ENCODE results near the gene PTPRG.

Gene PTPRG

DNA sequence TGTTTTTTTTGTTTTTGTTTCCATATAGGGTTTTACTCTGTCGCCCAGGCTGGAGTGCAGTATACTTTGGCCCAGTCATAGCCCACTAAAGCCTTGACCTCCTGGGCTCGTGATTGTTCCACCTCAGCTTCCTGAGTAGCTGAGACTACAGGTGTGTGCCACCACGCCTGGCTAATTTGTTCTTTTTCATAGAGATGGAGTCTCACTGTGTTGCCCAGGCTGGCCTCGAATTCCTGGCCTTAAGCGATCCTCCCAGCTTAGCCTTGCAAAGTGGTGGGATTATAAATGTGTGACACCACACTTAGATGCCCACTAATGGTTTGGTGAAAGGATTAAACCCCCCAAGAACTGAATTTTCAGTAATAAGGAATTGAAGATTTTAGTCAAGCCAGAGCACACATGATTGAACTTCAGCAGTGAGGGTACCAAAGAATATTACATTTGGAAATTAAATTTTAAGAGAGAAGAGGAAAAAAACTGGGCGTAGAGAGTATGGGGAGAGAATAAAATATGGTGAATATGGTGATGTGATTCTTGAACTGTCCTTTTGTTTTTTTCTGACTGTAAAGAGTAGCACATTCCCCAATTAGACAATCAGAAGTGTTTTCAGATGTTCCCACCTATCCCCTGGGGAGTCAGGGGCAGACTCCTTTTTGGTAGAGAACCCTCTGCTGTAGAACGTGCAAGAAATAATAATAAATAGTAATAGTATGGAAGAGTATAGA is 208.1 kb downstream of the PTPRG start:
- Histone ChIP-seq H3K36me3 (replicated peaks; ENCODE audit: low read depth, low read length) (no peaks in the 10 kb centered on the region), H3K4me2 (ENCODE audit: low read length) (no peak overlapping the region), H3K4me1 (ENCODE audit: low read length) (no peaks in the 10 kb centered on the region), H2AFZ (ENCODE audit: low read depth, low read length) (no peak overlapping the region), H4K20me1 (ENCODE audit: insufficient read depth, low read length) (no peaks in the 10 kb centered on the region), H3K9ac (ENCODE audit: low read length) (no peak overlapping the region), H3K79me2 (ENCODE audit: low read length) (no peaks in the 10 kb centered on the region), H3K9me3 (ENCODE audit: insufficient read depth, low read length) (no peaks in the 10 kb centered on the region), H3K4me3 (ENCODE audit: low read length) (no peak overlapping the region), H3K27me3 (ENCODE audit: low read depth, low read length) (no peaks in the 10 kb centered on the region), H3K27ac (ENCODE audit: low read length) (no peak overlapping the region)
- TF ChIP-seq CTCF (IDR thresholded peaks at IDR 0.05; ENCODE audit: low read depth, low read length): no peak
- TF ChIP-seq EZH2phosphoT487 (IDR thresholded peaks at IDR 0.05; ENCODE audit: low read depth): no peak

GRCh38 chr3:61771976-61772375 is 210.6 kb downstream of the PTPRG start:
- Histone ChIP-seq H3K9ac (ENCODE audit: low read length) (no peak overlapping the region), H3K4me3 (ENCODE audit: low read length) (no peak overlapping the region), H3K27me3 (ENCODE audit: low read depth, low read length) (no peaks in the 10 kb centered on the region), H2AFZ (ENCODE audit: low read depth, low read length) (no peak overlapping the region), H3K9me3 (ENCODE audit: insufficient read depth, low read length) (no peaks in the 10 kb centered on the region), H3K36me3 (replicated peaks; ENCODE audit: low read depth, low read length) (no peaks in the 10 kb centered on the region), H3K4me1 (ENCODE audit: low read length) (no peaks in the 10 kb centered on the region), H3K4me2 (ENCODE audit: low read length) (no peak overlapping the region), H3K79me2 (ENCODE audit: low read length) (no peaks in the 10 kb centered on the region), H4K20me1 (ENCODE audit: insufficient read depth, low read length) (no peaks in the 10 kb centered on the region), H3K27ac (ENCODE audit: low read length) (no peak overlapping the region)
- TF ChIP-seq EZH2phosphoT487 (IDR thresholded peaks at IDR 0.05; ENCODE audit: low read depth) (no peak), CTCF (IDR thresholded peaks at IDR 0.05; ENCODE audit: low read depth, low read length) (no peak)

GRCh38 chr3:61772456-61772855 is 211.1 kb downstream of the PTPRG start:
- Histone ChIP-seq H3K79me2 (ENCODE audit: low read length) (no peaks in the 10 kb centered on the region), H3K4me2 (ENCODE audit: low read length) (no peak overlapping the region), H3K4me3 (ENCODE audit: low read length) (no peak overlapping the region), H3K27ac (ENCODE audit: low read length) (no peak overlapping the region), H3K9ac (ENCODE audit: low read length) (no peak overlapping the region), H3K36me3 (replicated peaks; ENCODE audit: low read depth, low read length) (no peaks in the 10 kb centered on the region), H3K27me3 (ENCODE audit: low read depth, low read length) (no peaks in the 10 kb centered on the region), H2AFZ (ENCODE audit: low read depth, low read length) (no peak overlapping the region), H3K9me3 (ENCODE audit: insufficient read depth, low read length) (no peaks in the 10 kb centered on the region), H3K4me1 (ENCODE audit: low read length) (peaks cover 2% of the 10 kb centered on the region), H4K20me1 (ENCODE audit: insufficient read depth, low read length) (no peaks in the 10 kb centered on the region)
- TF ChIP-seq CTCF (IDR thresholded peaks at IDR 0.05; ENCODE audit: low read depth, low read length): no peak
- no peak for TF ChIP-seq EZH2phosphoT487 (IDR thresholded peaks at IDR 0.05; ENCODE audit: low read depth)

- Histone ChIP-seq H3K79me2 (ENCODE audit: low read length) (no peaks in the 10 kb centered on the region), H3K36me3 (replicated peaks; ENCODE audit: low read depth, low read length) (no peaks in the 10 kb centered on the region), H3K27me3 (ENCODE audit: low read depth, low read length) (no peaks in the 10 kb centered on the region), H3K4me3 (ENCODE audit: low read length) (no peak overlapping the region), H4K20me1 (ENCODE audit: insufficient read depth, low read length) (no peaks in the 10 kb centered on the region), H2AFZ (ENCODE audit: low read depth, low read length) (no peak overlapping the region), H3K9ac (ENCODE audit: low read length) (no peak overlapping the region), H3K9me3 (ENCODE audit: insufficient read depth, low read length) (no peaks in the 10 kb centered on the region), H3K4me1 (ENCODE audit: low read length) (peaks cover 13% of the 10 kb centered on the region), H3K4me2 (ENCODE audit: low read length) (no peak overlapping the region), H3K27ac (ENCODE audit: low read length) (no peak overlapping the region)
- TF ChIP-seq CTCF (IDR thresholded peaks at IDR 0.05; ENCODE audit: low read depth, low read length): no peak
- TF ChIP-seq EZH2phosphoT487 (IDR thresholded peaks at IDR 0.05; ENCODE audit: low read depth): no peak
Observed at GRCh38 chr3:61774279-61774890, 213.0 kb downstream of the PTPRG start.

All from OCI-LY3 (cell line).